GF-D8 (cell line): Measurements from ENCODE around the gene CFDP1.

Experiments used
- DNase-seq: peaks from one replicate; lab custom pipeline; 2025; lab: John Stamatoyannopoulos, UW

The CFDP1 gene

DNA sequence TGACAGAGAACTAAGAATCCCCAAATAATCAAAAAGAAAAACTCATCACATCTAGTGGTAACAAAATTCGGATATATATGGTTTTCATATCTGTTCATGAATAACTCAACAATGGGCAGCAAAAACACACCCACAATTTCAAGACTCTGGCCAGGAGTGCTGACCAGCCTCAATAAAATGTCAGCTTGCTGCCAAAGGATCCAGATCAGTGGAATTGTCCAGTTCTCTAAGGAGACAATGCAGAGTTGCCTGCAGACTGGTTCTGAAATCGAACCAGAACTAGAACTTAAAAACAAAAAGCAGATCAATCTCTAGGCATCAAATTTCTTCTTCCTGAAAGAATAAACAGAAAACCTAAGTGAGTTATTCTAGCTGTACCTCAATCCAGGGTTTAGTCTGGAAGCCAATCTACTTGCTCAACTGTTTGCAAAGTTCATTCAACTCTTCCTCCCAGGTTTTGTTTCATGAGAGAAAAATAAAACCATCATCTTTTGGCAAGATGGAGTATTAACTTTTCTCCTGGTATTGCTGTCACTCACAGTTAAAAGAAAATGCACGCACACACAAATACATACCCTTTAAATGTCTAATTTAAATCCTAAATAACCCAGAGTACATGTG is 61.0 kb downstream of the CFDP1 start:
- DNase-seq, result no peak

DNA sequence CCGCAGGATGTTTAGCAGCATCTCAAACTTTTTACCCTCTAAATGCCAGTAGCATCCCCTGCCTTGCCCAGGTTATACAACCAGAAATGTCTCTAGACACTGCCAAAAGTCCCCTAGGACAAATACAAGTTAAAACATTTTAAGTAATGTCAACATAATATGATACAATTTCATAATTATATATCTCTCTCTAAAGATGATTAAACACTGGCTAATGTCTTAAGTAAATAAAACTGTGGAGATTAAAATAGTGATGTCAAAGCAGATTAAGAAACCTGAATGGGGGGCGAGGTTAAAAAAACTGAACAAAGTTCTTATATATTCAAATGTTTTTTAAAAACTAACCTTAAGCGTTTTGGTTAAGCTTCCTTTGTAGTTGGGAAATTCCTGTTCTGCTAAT is 62.1 kb downstream of the CFDP1 start:
- DNase-seq, result no peak

DNA sequence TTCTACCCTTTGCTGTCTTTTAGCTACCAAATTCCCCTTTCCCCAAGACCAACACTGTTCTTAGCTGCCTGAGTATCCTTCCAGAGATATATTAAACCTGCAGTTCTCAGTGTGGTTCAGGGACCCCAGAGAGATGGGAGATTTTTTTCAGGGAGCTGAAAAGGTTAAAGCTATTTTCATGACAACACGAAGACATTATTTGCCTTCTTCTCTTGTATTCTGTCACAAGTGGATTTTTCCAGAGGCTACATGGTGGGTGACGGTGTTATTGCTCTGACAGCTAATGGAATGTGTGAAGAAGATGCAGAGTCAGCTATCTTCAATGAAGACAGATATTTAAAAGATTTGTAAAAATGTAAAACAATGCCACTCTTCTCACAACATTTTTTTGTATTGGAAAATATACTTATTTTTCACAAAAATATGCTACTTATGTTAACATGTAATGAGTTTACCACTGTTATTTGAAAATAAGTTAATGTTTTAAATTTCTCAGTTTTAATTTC is 69.0 kb downstream of the CFDP1 start:
- no peak for DNase-seq

DNA sequence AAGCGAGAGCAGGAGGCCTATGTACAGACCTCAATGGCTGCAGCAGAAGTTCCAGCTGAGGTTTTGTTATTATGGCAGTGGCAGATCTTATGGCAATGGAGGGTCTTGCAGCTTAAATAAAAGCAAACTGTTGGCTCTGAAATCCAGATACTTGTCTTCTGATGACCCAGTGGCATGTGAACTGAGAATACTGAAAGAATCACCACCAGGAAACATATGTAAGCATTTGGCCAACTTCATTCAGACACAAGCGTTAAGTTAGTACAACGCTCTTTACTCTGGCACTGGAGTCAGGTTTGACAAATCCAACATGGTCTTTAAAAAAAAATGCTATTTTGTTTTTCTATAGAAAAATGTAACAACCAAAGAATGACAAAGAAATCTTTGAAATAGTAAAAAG is 70.5 kb downstream of the CFDP1 start:
- DNase-seq, result no peak

DNA sequence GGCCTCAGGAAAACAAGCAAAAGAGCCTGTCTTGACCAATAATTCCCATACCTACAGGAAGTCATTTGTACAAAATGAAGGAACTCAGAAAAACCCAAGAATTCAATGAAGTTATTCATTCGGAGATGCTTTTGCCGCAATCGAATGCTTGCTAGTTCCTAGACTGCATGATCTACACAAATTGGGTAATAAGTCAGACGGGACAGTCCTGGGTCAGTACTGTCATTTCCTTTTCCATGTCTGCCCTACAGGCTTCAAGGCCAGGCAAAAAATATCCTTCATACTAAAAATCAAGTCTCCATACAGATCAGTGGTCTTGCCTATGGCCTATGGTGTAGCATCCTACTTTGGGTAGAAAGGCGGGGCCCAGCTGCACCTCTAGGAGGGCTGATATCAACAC is 71.4 kb downstream of the CFDP1 start:
- no peak for DNase-seq

DNA sequence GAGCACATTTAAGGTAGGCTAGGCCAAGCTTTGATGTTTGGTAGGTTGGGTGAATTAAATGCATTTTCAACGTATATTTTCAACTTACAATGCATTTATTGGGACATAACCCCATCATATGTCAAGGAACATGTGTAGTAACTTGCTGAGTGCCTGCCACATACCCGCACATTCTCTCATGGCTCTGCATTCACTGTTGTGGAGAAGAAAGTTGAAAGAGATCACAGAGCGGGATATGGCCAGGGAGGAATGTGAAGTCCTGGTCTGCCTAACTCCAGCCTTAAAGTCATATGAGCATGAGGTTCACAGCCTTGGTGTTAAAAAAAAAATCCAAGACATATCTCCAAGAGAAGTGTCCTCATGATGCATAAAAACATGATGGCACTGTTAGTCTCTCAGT is 79.1 kb downstream of the CFDP1 start:
- DNase-seq, result no peak

DNA sequence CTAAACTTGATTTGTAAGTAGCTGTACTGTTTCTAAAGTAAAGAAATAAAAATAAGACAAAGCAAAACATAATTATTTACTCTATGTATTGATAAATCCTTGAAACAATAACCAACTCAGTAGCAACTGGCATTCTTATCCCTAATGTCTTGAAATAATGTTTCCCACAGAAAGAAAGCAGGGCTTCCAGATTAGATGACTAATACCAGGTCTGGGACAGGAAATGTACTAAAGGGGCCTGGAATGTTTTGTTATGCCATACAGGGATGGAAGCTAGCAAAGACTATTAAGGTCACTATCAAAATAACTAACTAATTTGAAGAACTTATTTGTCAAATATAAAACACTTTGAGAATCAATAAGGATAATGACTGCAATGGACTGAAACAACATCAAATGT is 82.1 kb downstream of the CFDP1 start:
- no peak for DNase-seq

DNA sequence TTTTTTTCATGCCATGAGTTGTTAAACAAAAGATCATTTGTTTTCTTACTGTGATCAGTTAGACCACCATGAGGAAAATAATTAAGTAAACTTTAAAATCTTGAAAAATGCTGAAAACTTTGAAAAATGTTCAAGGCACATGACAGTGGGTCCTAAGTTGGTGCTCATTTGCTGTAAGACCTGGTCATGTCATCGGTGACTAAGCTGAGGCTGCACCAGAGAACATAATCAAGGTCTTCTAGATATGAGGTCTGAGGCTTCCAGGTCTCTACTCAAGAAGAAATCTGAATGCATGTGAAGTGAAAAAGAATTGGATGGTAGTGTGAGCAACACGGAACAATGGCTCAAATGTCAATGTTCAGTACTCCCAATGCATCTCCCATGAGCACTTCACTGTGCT is 87.6 kb downstream of the CFDP1 start:
- no peak for DNase-seq

DNA sequence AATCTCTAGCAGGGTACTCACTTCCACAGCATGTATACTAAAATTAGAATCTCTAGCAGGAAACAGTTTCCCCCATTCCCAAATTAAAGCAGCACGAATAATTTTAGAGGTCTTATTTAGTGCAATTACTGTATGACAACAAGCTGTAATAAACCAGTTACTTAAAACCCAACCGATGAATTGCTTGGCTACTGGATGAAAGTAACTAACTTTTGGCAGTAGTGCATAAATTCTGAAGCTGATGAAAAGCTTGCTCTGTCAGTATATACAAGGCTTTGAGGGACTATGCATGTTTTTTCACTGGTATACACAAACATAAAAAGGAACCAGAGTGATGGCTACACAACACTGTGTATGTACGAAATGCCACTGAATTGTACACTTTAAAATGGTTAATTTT is 89.4 kb downstream of the CFDP1 start:
- no peak for DNase-seq

DNA sequence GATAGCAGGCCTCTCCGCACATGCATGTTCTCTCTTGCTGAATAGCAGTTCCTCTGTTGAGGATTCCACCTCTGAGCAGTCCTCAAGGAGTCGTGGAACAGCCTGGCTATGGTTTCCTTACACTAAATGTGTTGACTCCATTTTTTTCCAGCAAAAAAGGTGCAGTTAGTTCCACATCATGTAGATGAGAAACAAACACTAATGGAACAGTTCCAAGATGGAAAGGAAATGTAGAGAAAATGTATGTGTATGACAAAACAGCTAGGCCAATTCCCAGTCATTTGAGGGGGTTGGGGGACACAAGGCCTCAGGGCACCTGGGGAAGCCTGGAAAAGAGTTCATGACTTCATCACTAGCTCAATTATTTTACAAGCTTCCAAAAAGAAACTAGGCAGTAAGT is 90.0 kb downstream of the CFDP1 start:
- no peak for DNase-seq

DNA sequence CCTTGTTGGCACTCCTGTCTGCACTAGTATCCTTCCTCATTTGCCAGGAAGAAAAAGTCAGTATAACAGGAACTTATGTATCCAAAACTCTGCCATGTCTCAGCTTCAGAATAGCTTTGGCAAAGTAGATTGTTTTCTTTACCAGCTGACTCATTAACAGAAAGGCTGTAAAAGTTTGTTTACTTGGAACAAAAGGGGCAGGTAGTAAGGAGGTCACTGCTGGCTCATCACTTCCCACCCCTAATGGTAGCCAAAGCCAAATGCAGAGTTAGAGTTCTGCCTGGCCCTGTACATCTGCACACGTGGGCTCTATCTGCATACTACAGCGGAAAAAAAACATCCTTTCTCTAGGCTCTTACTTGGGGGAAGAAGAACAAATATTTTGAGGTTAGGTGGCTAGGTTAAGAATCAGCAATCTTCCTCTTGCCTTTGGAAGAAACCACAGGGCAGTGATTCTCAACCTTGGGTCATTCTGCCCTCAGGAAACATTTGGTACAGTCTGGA is 90.9 kb downstream of the CFDP1 start:
- no peak for DNase-seq

DNA sequence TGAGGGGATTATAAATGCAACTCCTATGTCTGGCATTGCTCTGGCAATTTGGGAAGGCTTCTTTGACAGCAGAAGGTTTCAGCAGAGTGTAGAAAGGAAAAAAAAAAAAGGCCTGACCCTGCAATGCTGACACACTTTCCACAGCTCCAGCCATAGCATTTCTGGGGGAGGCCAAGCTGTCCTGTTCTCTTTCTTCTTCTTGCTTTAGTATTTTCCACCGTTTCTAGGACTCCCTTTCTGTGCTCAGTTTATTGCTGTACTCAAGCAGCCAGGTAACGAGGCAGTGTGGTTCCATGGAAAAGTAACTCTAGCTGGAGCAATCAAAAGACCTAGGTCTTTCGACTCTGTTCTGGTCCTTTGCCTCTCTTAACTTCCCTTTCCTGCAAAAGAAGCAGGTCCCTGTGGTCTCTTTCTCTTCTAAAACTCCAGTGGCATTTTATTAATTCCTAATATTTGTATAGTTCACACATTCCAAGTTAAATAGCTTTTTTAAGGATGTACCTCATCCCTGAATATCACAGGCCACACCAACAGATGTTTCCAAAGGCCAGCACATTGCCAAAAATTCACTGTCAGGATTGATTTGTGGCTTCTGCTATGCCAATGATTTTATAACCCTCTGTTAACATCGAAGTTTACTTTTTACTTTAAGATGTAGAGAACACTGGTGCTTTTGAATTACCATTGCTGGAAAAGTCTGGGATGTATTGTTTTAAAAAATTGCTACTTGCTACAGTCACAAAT is 91.6 kb downstream of the CFDP1 start:
- no peak for DNase-seq

DNA sequence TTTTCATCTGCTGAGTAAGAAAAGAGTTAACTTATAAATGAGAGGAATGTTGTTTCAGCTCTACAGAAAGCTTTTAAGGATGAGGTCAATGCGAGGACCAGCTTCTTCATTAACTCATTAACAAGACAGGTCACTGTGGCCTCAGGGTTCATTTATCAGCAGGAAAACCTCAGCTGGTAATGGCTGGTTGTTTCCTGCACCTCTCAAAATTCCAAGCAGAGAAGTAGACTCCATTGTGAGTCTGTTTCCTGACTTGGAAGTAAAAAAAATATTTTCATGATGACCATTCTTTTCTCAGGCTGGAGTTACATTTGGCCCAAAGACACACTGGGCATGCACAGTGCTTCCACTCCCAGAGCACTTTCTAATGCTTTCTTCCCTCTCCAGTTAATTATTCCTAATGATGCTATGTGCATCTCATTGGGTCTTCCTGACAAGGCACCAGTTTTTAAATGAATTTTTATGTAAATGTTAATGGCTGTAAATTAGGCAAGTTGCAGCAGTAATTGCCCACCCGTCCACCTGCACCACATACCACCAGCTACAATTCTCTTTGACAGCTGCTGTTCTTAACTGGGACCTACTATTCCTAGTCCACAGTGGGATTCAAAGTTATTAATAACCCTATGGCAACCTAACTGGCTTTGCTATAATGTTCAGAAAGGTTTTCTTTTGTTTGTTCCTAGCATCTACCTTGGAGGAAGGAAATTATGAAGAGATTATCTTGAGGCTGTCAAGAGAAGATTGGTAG is 92.4 kb downstream of the CFDP1 start:
- DNase-seq, result no peak

DNA sequence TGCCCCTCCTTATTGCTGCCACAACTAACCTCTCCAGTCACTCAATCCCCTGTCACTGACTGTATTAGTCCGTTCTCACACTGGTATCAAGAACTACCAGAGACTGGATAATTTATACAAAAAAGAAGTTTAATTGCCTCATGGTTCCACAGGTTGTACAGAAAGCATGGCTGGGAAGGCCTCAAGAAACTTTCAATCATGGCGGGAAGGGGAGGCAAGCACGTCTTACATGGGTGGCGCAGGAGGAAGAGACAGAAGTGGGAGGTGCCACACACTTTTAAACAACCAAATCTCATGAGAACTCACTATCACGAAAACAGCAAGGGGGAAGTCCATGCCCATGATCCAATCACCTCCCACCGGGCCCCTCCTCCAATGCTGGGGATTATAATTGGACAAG is 95.9 kb downstream of the CFDP1 start:
- no peak for DNase-seq

DNA sequence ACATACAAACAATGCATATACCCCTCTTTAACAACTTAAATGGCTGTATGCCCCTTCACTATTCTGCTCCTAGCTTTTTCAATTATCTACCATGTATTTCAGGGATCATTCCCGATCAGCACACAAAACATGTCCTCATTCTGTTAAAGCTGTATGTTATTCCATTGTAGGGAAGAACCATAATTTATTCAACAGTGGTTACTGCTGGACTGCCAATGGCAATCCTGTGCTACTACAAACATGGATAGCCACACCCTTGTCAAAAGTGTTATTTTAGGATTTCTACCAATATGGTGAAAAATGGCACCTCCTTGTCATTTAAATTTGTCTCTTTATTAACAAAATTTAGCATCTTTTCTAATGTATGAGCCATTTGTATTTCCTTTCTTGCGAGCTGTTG is 96.8 kb downstream of the CFDP1 start:
- DNase-seq, result no peak

DNA sequence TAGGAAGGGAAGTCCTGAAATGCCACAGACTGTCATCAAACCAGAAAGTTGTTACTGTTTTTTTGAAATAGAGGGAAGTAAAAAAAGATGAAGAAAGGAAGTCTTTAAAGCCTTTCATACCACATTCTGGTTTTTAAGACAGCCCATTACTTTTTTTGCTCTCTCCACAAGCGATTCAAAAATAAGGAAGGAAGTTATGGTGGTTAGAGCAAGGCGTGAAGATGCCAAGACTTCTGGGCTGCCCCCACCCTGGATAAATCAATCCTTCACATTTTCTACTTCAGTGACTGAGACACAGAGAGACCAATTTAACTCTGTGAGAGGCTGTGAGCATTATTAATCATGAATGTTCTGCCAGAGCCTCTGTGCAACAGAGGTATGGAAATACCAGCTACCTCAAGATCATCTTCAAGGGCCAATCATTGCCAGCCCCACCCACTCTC is 99.6 kb downstream of the CFDP1 start:
- DNase-seq, result peak; percentile 88

DNA sequence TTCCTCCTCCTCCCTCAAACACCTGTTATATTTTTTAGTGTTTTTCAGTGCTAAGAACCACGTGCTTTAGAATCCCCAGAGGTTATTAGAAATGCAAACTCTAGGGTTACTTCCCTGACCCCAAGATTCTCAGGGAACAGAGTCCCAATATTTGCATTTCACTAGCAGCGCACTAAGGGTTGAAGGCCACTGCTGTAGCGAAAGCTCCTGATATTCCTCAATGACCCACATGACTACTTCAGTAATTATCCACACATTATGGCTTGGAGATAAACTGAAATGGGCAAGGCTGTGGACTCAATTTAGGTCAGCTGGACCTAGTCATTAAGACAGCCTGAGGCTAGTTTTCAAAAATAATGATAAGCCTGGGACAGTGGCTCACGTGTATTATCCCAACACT is 103.4 kb downstream of the CFDP1 start:
- DNase-seq, result no peak

DNA sequence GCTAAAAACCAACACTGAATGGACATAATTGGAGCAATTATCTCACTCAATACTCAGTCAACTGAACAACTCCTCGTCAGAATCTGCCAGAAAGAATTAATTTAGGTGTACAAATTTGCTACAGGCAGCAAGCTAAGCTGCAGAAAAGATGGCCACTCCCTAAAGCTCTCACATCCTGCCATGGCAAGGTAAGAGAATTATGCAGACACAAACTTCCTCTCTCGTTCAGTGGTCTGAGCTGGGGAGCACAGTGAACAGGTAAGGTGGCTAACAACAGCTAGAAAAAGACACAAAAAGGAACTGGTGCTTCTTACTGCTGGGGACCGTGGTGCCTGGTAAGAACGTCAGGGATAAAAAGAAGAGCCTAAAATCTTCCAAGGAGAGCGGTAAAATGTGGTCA is 107.0 kb downstream of the CFDP1 start:
- no peak for DNase-seq

DNA sequence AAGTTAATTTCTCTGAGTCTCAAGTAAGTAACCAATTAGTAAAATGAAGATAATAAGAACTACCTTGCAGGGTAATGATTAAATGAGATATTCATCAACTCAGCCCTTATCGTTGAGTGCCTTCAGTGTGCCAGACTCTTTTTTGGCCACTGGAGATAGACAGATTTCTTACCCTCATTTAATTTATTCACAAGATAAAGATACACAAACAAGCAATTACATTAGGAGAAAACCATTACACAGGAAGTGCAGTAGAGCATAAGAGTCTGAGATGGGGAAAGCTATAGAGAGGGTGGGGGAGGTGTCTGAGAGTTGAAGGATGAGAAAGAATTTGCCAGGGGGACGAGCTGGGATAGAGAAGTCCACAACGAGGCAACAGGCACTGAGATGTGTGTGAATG is 109.4 kb downstream of the CFDP1 start:
- DNase-seq, result no peak

DNA sequence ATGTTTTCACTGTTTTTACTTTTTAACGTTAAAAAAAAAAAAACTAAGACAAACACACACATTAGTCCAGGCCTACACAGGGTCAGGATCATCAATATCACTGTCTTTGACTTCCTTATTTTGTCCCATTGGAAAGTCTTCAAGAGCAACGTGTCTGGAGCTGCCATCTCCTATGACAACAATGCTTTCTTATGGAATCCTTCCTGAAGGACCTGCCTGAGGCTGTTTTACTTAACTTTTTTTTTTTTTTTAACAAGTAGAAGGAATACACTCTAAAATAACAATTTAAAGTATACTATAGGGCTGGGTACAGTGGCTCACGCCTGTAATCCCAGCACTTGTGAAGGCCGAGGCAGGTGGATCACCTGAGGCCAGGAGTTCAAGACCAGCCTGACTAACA is 110.1 kb downstream of the CFDP1 start:
- no peak for DNase-seq

DNA sequence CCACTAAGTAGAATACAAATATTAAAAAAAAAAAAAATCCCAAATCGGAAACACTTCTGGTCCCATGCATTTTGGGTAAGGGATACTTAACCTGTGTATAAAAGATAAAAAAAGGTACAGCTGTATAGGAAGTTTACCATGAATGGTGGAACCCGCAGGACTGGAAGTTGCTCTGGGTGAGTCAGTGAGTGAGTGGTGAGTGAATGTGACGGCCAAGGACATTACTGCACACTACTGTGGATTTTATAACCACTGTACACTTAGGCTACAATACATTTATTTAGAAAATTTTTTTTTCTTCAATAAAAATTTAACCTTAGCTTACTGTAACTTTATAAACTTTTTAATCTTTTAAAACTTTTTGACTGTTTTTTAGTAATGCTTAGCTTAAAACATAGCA is 110.6 kb downstream of the CFDP1 start:
- no peak for DNase-seq

DNA sequence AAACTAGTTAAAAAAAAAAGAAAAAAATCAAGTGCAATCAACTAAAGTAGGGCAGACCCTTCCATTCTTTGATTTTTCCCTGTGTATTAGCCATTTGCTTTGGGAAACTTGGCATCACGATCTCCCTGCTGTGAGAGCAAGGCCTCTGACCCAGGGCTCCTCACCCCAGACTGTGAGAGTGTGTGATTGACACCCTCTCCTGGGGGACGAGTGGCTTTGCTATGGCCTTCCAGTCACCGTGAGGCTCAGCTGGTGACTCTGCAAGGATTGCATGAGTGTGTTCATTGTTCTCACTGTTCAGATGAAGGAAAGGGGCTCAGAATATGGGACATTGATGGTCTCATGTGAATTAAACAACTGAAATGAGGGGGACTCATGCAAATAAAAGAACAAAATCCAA is 112.9 kb downstream of the CFDP1 start:
- no peak for DNase-seq
